NCI-H526 treated with DMSO at 0.1 percent for 48 hours (cell line): Measurements from ENCODE around the gene RPLP2.

Source experiments
- DNase-seq: peaks from one replicate; lab custom pipeline; 2025; lab: John Stamatoyannopoulos, UW

The RPLP2 gene

DNA sequence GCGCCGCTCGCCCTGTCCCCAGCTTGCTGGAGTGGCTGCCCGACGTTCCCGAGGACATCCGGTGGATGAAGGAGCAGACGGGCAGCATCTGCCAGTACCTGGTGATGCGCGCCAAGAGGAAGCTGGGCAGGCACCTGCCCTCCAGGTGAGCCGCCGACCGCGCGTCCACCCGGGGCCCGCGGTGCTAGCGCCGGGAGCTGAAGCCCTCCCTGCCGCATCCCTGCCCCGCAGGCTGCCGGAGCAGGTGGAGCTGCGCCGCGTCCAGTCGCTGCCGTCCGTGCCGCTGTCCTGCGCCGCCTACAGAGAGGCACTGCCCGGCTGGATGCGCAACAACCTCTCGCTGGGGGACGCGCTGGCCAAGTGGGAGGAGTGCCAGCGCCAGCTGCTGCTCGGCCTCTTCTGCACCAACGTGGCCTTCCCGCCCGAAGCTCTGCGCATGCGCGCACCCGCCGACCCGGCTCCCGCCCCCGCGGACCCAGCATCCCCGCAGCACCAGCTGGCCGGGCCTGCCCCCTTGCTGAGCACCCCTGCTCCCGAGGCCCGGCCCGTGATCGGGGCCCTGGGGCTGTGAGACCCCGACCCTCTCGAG, 14.6 kb downstream of the RPLP2 start:
- peak; percentile 61 for DNase-seq

DNA sequence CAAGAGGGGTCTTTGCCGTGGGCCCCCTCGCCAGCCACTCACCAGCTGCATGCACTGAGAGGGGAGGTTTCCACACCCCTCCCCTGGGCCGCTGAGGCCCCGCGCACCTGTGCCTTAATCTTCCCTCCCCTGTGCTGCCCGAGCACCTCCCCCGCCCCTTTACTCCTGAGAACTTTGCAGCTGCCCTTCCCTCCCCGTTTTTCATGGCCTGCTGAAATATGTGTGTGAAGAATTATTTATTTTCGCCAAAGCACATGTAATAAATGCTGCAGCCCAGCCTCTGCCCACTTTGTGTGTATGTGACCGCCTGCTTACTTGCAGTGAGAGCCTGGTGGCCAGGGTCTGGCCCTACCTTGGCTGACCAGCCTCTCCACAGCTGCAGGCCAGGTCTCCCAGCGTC, 15.2 kb downstream of the RPLP2 start:
- DNase-seq = no peak

DNA sequence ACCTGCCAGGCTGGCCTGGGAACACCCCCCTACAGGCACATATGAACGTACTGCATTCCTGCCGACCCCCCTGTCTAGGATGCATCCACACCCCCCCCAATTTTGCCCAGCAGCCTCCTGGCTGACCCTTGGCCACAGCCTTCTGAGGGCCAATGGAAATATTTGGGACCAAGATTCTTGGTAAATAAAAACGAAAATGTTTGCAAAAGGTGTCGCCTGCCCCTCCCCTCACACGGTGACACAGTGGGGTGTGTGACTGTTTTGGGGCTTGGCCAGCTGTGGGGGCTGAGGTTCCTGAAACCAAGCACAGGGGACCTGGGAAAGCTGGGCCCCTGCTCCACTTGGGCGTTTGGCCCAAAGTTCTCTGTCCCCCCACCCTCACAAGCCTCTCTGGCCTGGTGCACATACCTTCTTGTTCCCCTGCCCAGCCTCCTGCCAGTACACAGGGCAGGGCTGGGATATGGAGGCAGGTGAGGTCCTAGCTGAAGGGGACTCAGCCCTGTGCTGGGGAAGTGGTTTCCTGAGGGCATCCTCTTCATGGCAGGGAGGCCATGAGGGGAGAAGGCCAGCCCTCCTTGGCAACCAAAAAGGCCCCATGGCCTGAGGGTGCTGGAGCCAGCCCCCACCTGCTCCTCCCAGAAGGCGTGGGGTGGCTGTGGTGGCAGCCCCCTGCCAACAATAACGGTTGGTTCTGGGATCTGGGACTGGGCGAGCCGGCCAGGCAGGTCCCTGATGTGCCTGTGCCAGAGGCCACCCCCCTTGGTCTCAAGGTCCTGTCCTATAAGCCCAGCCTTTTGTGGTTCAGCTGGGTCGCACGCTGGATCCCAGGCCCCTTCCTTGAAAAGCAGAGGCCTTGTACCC, 15.8 kb downstream of the RPLP2 start:
- DNase-seq = no peak

DNA sequence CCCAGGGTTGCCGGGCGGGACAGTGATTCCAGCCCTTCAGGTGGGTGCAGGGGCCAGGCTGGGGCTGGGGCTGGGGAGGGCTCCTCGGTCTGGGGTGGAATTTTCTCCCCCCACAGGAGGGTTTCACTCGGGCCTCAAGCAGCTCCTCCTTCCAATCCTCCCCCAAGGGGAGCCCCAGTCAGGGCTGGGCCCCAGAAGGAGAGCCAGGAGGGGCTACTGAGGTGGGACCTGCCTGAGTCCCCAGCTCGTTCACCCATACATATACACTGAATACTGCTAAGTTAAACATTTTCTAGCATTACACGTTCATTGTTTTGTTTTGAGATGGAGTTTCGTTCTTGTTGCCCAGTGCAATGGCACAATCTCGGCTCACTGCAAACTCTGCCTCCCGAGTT, 16.5 kb downstream of the RPLP2 start:
- no peak for DNase-seq

DNA sequence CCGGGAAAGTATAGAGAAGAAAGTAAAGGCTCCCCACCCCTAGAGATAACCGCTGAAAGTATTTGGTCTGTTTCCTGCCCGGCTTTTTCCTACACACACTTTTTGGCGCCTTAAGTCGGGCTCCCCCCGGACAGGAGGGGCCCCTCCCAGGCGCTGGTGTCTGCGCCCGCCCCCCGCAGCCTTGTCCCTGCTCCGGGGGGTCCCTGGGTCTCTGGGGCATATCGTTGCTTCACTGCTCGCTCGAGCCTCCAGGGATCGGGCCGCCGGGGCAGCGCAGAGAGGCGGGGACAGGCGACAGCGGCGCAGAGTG, 17.0 kb downstream of the RPLP2 start:
- no peak for DNase-seq

DNA sequence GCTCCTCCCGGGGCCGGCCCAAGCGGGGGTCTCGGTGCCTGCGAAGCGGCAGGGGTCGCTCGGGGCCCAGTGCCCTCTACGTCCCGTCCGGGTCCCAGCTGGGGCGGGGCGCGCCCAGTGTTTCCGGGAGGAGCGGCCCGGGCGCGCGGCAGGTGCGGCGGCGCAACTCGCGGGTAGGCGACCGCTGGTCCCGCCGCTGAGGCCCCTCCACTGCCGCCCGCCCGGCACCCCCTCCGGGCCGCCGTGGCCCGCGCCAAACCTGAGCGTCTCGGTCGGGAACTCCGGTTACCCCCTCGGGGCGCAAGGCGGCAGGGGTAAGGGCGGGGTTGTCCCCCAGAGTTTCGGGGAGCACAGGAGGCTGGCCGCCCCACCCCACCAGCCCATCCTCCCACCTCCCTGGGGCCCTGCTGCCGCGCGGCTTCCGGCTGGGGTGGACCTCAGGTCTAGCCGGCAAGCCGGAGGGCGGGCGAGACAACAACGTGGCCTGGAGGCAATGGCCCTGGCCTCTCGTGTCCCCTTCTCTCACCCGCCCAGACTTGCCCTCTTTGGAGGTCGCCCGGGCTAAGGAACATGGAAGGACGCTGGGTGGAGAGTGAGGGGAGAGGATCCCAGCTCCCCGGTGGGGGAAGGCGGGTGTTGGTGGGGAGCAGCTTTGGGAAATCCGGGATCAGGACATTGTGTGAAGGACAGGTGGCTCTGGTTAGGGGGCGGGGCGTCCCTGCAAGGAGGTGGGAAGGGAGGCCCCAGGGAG, 17.6 kb downstream of the RPLP2 start:
- peak; percentile 54 for DNase-seq

DNA sequence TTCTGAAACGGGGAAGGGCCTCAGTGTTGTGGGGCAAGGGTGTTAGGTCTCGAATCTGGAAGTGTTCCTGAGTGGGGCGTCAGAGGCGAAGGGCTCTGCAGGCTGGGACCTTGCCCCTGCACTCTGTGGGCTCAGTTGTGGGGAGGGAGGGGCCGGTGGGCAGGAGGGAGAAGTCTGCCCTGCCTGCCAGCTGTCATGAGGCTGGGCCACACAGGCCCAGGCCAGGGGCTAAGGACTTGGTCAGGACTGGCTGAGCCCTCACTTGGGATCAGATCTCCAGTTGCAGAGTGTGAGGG, 18.1 kb downstream of the RPLP2 start, which contains the start of gene CRACR2B:
CRACR2B (plus strand) TSS at position 23 of the 296 bp plus-strand sequence. CDS start 689 bp downstream, outside the sequence.
- DNase-seq = no peak

DNA sequence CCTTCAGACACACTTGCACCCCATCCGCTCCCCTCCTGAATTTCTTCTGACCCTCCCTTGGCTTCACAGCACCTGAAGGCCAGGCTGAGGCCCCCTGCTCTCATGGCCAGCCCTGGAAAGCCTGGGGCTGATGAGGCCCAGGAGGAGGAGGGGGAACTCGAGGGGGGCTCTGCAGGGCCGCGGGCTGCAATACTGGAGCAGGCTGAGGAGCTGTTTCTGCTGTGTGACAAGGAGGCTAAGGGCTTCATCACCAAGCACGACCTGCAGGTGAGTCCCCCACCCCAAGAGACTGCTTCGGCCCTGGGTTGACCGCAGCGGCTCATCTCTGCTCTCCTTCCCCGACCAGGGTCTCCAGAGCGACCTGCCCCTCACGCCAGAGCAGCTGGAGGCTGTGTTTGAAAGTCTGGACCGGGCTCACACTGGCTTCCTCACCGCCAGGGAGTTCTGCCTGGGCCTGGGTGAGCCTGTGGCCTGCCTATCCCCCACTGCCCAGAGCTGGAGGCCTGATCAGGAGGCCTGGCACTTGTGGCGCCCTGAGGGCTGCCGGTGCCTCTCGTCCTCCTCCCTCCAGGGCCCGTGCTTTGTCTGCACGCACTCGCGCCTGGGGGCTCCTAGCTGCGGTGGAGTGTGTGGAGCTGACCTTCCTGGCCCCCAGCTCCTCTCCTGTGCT, 18.9 kb downstream of the RPLP2 start:
- no peak for DNase-seq

DNA sequence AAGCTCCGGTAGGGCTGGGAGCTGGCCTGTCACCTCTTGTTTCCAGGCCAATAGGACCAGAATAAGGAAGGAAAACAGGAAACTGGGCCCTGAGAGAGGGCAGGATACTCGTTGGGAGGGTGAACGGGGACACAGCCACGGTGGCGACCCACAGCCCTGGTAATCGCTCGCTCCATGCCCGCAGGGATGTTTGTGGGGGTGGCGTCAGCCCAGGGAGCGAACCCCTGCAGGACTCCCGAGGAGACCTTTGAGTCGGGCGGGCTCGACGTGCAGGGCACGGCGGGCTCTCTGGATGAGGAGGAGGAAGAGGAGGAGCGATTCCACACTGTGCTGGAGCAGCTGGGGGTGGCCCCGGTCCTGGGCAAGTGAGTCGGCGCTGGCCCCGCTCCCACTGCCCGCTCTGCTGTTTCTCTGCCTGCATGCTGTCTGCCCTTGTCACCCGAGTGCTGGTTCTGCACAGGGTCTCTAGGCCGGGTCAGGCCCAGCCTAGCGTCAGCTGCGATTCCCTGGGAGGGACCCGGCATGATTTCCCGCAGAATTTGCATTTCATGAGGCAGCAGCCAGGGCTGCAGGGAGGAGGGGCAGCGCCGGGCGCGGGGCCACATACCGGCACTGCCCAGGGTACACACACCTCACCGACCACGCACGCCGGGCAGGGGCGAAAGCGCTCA, 19.5 kb downstream of the RPLP2 start:
- peak; percentile 82 for DNase-seq

DNA sequence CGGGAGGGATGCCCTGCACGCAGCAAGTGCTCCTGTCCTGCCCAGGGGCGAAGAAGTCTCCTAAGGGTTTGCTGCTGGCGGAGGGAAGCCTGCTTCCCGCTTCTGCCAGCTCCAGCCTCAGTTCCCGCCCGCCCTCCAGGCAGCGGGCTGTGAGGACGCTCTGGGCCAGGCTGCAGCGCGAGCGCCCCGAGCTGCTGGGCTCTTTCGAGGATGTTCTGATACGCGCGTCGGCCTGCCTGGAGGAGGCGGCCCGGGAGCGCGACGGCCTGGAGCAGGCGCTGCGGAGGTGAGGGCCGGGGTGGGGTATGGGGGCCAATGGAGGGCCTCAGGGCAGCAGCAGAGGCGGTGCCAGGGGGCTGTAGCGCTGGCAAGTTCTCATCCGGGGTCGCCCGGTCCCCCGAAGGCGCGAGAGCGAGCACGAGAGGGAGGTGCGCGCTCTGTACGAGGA, 20.1 kb downstream of the RPLP2 start:
- no peak for DNase-seq

DNA sequence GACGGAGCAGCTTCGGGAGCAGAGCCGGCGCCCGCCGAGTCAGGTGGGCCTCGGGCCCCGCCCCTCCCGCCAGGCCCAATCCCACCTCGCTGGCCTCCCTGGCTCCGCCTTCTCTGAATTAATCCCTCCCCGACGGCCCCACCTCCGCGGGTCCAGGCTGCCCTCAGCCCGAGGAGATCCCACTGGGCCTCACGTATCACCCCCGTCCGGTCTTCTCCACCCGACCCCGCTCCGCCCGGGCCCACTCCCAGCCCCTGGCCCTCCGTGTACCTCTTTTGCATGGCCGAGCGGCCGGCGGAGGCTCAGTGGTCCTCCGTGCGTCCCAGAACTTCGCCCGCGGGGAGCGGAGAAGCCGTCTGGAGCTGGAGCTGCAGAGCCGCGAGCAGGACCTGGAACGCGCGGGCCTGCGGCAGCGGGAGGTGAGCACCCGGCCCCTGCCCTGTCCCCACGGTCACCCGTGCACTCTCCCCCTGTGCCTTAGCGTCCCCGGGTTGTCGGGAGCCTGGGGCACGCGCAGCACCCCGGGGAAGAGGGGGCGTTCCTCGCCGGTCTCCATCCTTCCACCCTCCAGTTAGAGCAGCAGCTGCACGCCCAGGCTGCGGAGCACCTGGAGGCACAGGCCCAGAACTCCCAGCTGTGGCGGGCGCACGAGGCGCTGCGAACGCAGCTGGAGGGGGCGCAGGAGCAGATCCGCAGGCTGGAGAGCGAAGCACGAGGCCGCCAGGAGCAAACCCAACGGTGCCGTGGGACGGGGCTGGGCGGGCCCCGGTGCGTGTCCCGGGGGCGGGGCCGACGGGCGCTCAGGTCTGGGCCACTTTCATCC, 20.7 kb downstream of the RPLP2 start:
- DNase-seq = peak; percentile 76

DNA sequence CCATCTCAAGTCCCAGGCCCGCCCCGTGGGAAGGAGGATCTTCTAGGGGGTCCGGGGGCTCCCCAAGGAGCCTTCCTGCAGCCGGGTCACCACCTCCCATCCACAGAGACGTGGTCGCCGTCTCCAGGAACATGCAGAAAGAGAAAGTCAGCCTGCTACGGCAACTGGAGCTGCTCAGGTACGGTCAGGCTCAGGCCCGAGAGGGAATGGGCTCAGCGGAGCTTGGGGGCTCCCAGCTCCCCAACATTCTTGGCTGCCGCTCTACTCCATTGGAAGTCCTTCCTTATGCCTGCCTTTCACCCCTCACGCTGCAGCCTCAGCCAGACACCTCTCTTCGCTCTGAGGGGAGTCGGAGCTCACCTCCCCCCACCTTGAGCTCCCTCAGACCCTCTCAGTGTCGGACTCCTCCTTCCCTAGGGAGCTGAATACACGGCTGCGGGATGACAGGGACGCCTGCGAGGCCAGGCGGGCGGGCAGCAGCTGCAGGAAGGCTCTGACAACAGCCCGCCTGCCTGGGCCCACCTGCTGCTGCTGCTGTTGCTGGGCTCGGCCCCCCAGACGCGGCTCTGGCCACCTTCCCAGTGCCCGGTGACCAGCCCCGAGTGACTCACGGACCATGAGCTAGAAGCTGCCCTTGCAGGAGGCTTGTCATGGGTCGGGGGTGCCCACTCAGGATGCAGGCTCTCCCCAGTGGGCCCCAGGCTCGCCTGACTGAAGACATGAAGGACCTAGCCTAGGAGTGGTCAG, 21.5 kb downstream of the RPLP2 start:
- DNase-seq = no peak

DNA sequence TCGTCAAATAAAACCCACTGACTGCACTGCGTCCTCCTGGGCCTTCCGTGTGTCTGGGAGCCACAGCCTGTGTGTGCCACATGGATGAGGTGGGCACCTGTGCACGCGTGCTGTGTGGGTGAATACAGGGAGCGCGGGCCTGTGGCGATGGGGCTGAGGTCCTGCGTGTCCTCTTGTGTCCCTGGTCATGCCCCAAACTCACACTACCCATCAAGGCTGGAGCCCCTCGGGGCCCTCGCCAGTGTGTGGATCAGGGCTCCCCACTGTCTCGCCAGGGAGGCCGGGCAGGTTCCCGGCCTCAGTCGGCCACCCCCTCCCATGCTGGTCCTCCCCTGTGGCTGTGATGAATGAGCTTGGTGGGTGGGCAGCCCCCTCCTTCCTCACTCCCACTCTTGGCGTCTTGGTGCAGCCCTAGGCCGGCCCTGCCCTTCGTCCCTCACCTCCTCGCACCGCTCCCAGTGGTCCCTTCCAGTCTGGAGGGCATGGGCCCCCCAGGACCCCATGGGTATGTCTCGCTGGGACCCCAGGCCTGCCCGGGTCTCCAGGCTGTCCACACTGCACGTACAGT, 22.3 kb downstream of the RPLP2 start:
- no peak for DNase-seq

DNA sequence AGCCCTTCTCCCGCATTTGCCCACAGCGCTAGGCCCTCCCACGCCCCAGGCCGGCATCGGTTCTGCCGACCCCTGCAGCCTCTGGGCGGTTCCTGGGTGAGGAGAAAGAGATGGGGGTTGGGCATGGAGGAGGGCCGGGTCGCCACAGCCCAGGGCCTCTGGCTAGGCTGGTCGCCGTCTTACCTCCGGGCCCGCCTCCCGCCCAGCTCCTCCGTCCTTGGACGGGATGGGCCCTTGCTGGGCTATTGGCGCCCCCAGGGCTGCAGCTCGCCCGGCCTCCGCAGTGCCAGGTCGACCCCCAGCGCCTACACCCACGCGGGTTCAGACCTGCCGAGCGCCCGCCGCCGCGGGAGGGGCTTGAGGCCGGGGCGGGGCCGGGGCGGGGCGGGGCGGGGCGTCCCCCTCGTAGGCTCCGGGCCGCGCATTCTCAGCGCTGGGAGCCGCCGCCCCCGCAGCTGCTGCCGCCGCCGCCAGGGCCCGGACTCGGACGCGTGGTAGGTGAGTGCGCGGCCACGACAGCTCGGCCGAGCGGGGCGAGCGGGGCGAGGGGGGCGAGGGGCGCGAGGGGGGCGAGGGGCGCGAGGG, 22.9 kb downstream of the RPLP2 start, which contains the start of gene CD151:
CD151 (plus strand) TSS at position 424 of the 585 bp plus-strand sequence. CDS start 3,118 bp downstream, outside the sequence.
- peak; percentile 42 for DNase-seq

DNA sequence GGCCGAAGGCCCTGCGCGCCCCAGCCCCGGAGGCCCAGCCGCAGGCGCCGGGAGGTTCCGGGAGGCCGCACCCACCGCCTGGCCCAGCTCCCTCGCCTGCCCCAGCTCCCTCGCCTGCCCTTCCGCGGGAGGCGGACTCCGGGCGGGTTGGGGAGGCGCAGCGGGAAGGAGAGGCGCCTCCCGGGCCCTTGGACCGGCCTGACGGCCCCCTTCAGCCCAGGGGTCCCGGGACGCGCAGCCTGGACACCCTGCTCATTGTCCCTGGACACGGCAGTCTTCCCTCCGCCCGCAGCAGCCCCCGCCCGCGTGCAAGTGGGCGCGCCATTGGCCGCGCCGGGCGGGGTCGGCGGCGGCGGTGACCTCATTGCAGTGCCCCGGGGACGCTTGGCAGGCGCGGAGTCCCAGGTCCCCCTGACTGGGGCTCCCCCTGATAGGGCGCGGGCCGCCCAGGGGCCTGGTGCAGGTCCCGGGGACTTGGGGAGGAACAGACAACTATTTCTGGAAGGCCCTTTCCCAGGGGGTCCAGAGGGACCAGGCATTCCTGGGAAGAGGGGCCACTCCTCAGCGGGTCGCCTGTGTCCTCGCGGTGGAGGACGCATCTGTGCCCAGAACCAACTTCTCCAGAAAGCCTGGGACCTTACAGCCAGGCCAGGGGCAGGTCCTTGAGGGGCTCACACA, 23.5 kb downstream of the RPLP2 start:
- DNase-seq = no peak

DNA sequence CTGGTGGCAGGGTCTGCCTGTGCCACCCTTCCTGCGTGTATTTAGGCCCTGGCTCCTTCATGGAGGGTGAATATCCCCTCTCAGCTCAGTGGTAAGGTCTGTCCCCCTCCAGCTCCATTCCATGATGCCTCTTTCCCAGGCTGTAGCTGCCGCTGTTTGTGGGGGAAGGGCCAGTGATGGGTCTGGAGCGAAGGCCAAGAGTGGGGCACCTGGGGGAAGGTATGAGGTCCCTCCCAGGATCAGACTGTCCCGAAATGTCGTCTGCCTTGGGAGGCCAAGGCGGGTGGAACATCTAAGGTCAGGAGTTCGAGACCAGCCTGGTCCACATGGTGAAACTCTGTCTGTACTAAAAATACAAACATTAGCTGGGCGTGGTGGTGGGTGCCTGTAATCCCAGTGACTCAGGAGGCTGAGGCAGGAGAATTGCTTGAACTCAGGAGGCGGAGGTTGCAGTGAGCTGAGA, 24.1 kb downstream of the RPLP2 start:
- no peak for DNase-seq

DNA sequence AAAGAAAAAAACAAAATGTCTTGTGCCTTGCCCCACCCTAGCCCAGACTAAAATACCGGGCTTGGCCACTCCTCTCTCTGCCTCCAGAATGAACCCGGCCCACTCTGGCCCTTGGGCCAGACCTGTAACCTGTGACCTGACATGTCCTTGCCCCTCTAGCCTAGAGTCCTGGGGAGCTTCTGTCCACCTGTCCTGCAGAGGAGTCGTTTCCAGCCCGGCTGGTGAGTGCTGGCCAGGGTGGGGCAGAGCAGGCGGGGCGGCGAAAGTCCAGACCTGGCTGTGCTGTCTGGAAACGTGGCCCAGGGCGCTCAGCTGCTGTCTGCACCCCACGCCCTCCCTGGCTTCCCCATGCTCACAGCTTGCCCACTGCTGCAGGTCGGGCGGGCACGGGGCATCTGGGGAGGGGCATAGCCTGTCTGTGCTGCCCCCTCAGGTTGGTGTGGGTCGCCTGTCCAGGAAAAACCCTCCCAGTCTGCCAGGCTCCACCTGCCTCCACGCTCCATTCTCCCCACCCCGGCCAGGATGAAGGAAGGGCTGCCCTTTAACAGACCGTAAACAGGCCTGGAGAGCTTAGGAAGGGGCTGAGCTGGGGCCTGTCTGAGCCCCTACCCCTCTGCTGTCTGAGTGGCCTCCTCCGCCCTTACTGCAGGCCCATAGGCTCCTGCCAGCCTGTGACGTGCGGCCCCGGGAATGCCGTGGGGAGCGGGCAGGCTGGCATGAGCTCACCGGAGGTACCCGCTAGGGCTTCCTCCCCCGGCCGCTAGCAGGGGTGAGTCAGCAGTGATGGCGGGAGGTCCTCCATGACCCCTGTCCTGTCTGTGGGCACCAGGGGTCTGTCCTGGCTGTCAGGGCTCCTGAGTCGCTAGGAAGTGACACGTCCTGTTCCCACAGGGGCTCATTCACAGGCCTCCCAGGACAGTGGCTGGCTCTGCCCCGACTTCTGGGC, 24.9 kb downstream of the RPLP2 start:
- DNase-seq = no peak

DNA sequence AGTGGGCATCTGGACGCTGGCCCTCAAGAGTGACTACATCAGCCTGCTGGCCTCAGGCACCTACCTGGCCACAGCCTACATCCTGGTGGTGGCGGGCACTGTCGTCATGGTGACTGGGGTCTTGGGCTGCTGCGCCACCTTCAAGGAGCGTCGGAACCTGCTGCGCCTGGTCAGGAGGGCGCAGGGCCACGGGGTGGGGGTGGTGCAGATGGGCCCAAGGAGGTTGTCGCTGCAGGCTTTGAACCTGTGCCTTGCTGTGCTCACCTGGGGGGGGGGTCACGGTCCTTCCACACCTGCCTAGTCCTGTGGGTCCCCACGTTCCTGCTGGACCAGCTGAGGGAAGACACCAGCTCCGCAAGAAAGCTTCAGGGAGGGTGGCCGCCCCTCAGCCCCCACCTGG, 26.5 kb downstream of the RPLP2 start:
- DNase-seq = no peak
